ENCODE data around the gene CLSTN1. TPM values are rescaled to one million over a fixed set of nuclear protein-coding genes. Genes with fewer than 3 reads are reported as not detected.

Gene CLSTN1
- total RNA-seq (2013), result 18.0 TPM
- 10 to 100 TPM in 1 of 3 donors, 1 to 10 TPM in 2; 5.2 to 25.2 (median 5.3) TPM for polyA plus RNA-seq
- polyA minus RNA-seq, result 25.6 and 36.5 TPM in 2 replicates
- 13.1 to 87.7 (median 29.7) reads per million in 11 experiments for total RNA-seq

DNA sequence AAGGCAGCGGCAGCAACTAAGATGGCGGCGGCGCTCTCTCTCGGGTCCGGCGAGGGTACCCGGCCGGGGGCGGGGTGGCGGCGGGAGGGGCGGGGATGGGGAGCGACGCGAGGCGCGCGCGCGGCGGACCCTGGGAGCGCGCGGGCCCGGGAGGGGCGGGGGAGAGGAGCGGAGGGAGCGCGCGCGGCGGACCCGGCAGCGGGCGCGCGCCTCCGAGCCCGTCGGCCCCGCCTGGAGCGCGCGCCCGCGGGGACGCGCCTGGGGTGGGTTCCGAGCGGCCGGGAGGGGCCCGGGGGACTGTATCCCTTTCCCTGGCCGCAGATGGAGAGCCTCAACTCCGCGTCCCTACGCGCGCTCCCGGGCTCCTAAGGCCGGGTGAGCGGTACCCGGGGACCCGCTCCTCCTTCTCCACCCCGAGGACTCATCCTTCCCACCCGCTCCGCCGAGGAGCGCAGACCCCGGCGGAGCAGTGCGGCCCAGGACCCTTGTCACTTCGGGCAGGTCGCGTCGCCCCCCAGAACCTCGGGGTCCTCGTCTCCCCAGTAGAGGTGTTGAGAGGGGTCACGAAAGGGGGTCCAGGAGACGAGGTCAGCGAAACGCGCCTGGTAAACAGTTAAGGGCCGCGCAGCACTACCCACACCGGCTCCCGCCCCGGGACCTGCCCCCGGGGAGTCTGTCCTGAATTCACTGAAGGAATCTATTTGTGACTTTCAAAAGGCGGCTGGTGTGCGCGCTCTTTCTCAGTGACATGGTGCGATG, at the start of gene CLSTN1:
Gene CLSTN1 (minus strand): TSS at position 23 of the 759 bp plus-strand sequence. CDS start 232 bp downstream, outside the sequence.
- TF ChIP-seq, protein P1, sequence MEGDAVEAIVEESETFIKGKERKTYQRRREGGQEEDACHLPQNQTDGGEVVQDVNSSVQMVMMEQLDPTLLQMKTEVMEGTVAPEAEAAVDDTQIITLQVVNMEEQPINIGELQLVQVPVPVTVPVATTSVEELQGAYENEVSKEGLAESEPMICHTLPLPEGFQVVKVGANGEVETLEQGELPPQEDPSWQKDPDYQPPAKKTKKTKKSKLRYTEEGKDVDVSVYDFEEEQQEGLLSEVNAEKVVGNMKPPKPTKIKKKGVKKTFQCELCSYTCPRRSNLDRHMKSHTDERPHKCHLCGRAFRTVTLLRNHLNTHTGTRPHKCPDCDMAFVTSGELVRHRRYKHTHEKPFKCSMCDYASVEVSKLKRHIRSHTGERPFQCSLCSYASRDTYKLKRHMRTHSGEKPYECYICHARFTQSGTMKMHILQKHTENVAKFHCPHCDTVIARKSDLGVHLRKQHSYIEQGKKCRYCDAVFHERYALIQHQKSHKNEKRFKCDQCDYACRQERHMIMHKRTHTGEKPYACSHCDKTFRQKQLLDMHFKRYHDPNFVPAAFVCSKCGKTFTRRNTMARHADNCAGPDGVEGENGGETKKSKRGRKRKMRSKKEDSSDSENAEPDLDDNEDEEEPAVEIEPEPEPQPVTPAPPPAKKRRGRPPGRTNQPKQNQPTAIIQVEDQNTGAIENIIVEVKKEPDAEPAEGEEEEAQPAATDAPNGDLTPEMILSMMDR (IDR thresholded peaks at IDR 0.05), result no peak
- no peaks in the 10 kb centered on the region for H3K36me3 ChIP-seq (replicated peaks in 1 of 2; ENCODE audit: control insufficient read depth in 1 of 2, insufficient read depth in 2 of 2, low read length in 2 of 2)
- Mint-ChIP-seq H3K27ac (peak within 1 kb of the TSS; percentile 2 to 67 (median 37)), H3K4me1 (peaks cover 47% of the 10 kb centered on the region), H3K9me3 (peaks cover 0 to 3% (median 0%) of the 10 kb centered on the region in 7 donors), H3K27me3 (ENCODE audit: low read depth in 3 of 3) (peaks cover 0 to 10% (median 8%) of the 10 kb centered on the region in 3 donors), H3K36me3 (peaks cover 0 to 2% of the 10 kb centered on the region in 2 donors), H3K4me3 (peak within 1 kb of the TSS; percentile 96 to 97)
- H3K9me3 ChIP-seq (replicated peaks in 1 of 2; ENCODE audit: control insufficient read depth in 1 of 2, insufficient read depth in 1 of 2, low read length in 2 of 2), result no peaks in the 10 kb centered on the region
- peaks cover 32% of the 10 kb centered on the region for H3K79me2 ChIP-seq (ENCODE audit: insufficient read depth, low read length)
- H2AFZ ChIP-seq (ENCODE audit: insufficient read depth, low read depth, low read length, poor library complexity, severe bottlenecking), result peak within 1 kb of the TSS; percentile 90
- peak within 1 kb of the TSS; percentile 69 for H3K9ac ChIP-seq (ENCODE audit: insufficient read depth, low read length, poor library complexity, severe bottlenecking)
- no peaks in the 10 kb centered on the region for H3K27me3 ChIP-seq (ENCODE audit: control insufficient read depth in 2 of 2, insufficient read depth in 2 of 2, low read length in 2 of 2)
- no peaks in the 10 kb centered on the region for H4K20me1 ChIP-seq (ENCODE audit: insufficient read depth, low read length)
- WGBS (ENCODE audit: insufficient coverage), result under 1% methylated on average over 69 of the region's 93 CpGs
- peak within 1 kb of the TSS; percentile 84 for H3K4me2 ChIP-seq (replicated peaks; ENCODE audit: extremely low read depth, low read length, poor library complexity, severe bottlenecking)
- DNase-seq, result peak; percentile 66 to 70 (median 69)
- H3K4me3 ChIP-seq (replicated peaks in 1 of 3; ENCODE audit: low read depth in 2 of 3, low read length in 3 of 3), result peak within 1 kb of the TSS; percentile 62 to 80 (median 78)
- intact Hi-C loops (cut with micrococcal nuclease), result no loop called here
- peak within 1 kb of the TSS; percentile 15 to 54 for H3K27ac ChIP-seq (ENCODE audit: low read depth in 1 of 2, low read length in 2 of 2)
- peaks cover 34 to 41% of the 10 kb centered on the region in 2 donors for H3K4me1 ChIP-seq (ENCODE audit: control insufficient read depth in 1 of 2, insufficient read depth in 2 of 2, low read length in 2 of 2)

- no peaks in the 10 kb centered on the region for H3K9me3 Mint-ChIP-seq
- H3K36me3 ChIP-seq (replicated peaks in 1 of 2; ENCODE audit: control insufficient read depth in 1 of 2, insufficient read depth in 2 of 2, low read length in 2 of 2), result peaks cover 31 to 53% of the 10 kb centered on the region in 2 donors
- peaks cover 5 to 6% of the 10 kb centered on the region in 2 donors for H3K4me1 ChIP-seq (ENCODE audit: control insufficient read depth in 1 of 2, insufficient read depth in 2 of 2, low read length in 2 of 2)
- no peak overlapping the region for H3K27ac ChIP-seq (ENCODE audit: low read depth in 1 of 2, low read length in 2 of 2)
- no peaks in the 10 kb centered on the region for H4K20me1 ChIP-seq (ENCODE audit: insufficient read depth, low read length)
- H3K27me3 Mint-ChIP-seq (ENCODE audit: low read depth in 3 of 3), result peaks cover 0 to 4% (median 0%) of the 10 kb centered on the region in 3 donors
- H3K36me3 Mint-ChIP-seq, result peaks cover 26 to 54% of the 10 kb centered on the region in 2 donors
- no peak overlapping the region for H3K4me3 ChIP-seq (replicated peaks in 1 of 3; ENCODE audit: low read depth in 2 of 3, low read length in 3 of 3)
- H3K9ac ChIP-seq (ENCODE audit: insufficient read depth, low read length, poor library complexity, severe bottlenecking), result no peak overlapping the region
- H3K9me3 ChIP-seq (replicated peaks in 1 of 2; ENCODE audit: control insufficient read depth in 1 of 2, insufficient read depth in 1 of 2, low read length in 2 of 2), result no peaks in the 10 kb centered on the region
- intact Hi-C loops (cut with micrococcal nuclease), result loop anchor here in 1 of 2 donors (10.0 kb wide), 1 partner anchor 161 kb away; the partner anchor contains the start of gene UBE4B
- peaks cover 7% of the 10 kb centered on the region for H3K4me1 Mint-ChIP-seq
- TF ChIP-seq, protein P1 (IDR thresholded peaks at IDR 0.05), result no peak
- whole genome bisulfite sequencing (ENCODE audit: insufficient coverage), result no CpG with 5 or more reads among the region's 5 CpGs
- no peaks in the 10 kb centered on the region for H3K27me3 ChIP-seq (ENCODE audit: control insufficient read depth in 2 of 2, insufficient read depth in 2 of 2, low read length in 2 of 2)
- no peaks in the 10 kb centered on the region for H3K79me2 ChIP-seq (ENCODE audit: insufficient read depth, low read length)
- H3K27ac Mint-ChIP-seq, result no peak overlapping the region
- peak in 1 of 3 donors; percentile 0 for DNase-seq
- H3K4me2 ChIP-seq (replicated peaks; ENCODE audit: extremely low read depth, low read length, poor library complexity, severe bottlenecking), result no peak overlapping the region
- no peak overlapping the region for H3K4me3 Mint-ChIP-seq
- no peak overlapping the region for H2AFZ ChIP-seq (ENCODE audit: insufficient read depth, low read depth, low read length, poor library complexity, severe bottlenecking)
These were observed 49.6 kb upstream of the CLSTN1 start for GRCh38 chr1:9873385-9873784.

All from CD14-positive monocyte (primary cell).